HG03060 (cell line): Measurements from ENCODE around the gene CGB1.
"Not testable (repeated sequence)": the region's sequence is repeated elsewhere in the genome, so short reads cannot be mapped to it uniquely, and the experiment has no call there.

Experiments
- ATAC-seq: cut with Tn5 transposase; IDR thresholded peaks from one replicate; pipeline ENCODE4 v1.9.1; 2021; ENCODE audit warnings: low read depth, moderate number of reproducible peaks; ENCODE audit not compliant: unreplicated experiment

The CGB1 gene

GRCh38 chr19:49059053-49059452 is 22.4 kb upstream of the CGB1 start:
- ATAC-seq: no peak

- ATAC-seq: no peak
Observed at GRCh38 chr19:49058562-49058961, 21.9 kb upstream of the CGB1 start.

GRCh38 chr19:49057636-49058234 is 21.0 kb upstream of the CGB1 start, which contains the start of gene CGB7:
Gene CGB7, minus strand, starts transcription at chr19:49057749. Its CDS starts 2,374 bp downstream, at chr19:49055375.
- no peak for ATAC-seq

GRCh38 chr19:49056902-49057596 is 20.4 kb upstream of the CGB1 start:
- ATAC-seq: not testable (repeated sequence)

- ATAC-seq: no peak
Observed at GRCh38 chr19:49056101-49056901, 19.6 kb upstream of the CGB1 start.

- not testable (repeated sequence) for ATAC-seq
Observed at GRCh38 chr19:49050376-49051033, 13.8 kb upstream of the CGB1 start.

- ATAC-seq: not testable (repeated sequence)
Observed at GRCh38 chr19:49049834-49050233, 13.1 kb upstream of the CGB1 start.

- not testable (repeated sequence) for ATAC-seq
Observed at GRCh38 chr19:49049011-49049410, 12.3 kb upstream of the CGB1 start, which contains the start of gene CGB8. Gene CGB8, minus strand, starts transcription at chr19:49049111. Its CDS starts 372 bp downstream, at chr19:49048739.

GRCh38 chr19:49043548-49043947 is 6.9 kb upstream of the CGB1 start, which contains the start of gene CGB5:
Gene CGB5, plus strand, starts transcription at chr19:49043848. Its CDS starts 362 bp downstream, at chr19:49044210.
- not testable (repeated sequence) for ATAC-seq

- ATAC-seq: not testable (repeated sequence)
Observed at GRCh38 chr19:49042666-49043065, 6.0 kb upstream of the CGB1 start.

GRCh38 chr19:49042177-49042576 is 5.5 kb upstream of the CGB1 start:
- ATAC-seq: no peak

GRCh38 chr19:49039736-49040135 is 3.0 kb upstream of the CGB1 start:
- ATAC-seq: not testable (repeated sequence)

GRCh38 chr19:49038557-49039276 is 2.0 kb upstream of the CGB1 start:
- not testable (repeated sequence) for ATAC-seq

- ATAC-seq: not testable (repeated sequence)
Observed at GRCh38 chr19:49038111-49038510, 1.4 kb upstream of the CGB1 start.

- ATAC-seq: not testable (repeated sequence)
Observed at GRCh38 chr19:49031642-49032301, 4.9 kb downstream of the CGB1 start, which contains the start of gene CGB2. Gene CGB2, plus strand, starts transcription at chr19:49031890. Its CDS starts 206 bp downstream, at chr19:49032096.

GRCh38 chr19:49030323-49030722 is 6.4 kb downstream of the CGB1 start:
- not testable (repeated sequence) for ATAC-seq

GRCh38 chr19:49029749-49030148 is 6.9 kb downstream of the CGB1 start:
- ATAC-seq: not testable (repeated sequence)

GRCh38 chr19:49028686-49029085 is 8.0 kb downstream of the CGB1 start:
- not testable (repeated sequence) for ATAC-seq

- ATAC-seq: not testable (repeated sequence)
Observed at GRCh38 chr19:49025599-49025998, 11.1 kb downstream of the CGB1 start.
